Measurements from ENCODE around the gene STAG3.
A peak's percentile ranks its signal among the peaks of the same experiment; 100 is the strongest.

GRCh38 chr7:100157334-100158228 is 20.1 kb upstream of the STAG3 start:
- TF ChIP-seq ELF4 (IDR thresholded peaks at IDR 0.05): no peak
- TF ChIP-seq SUZ12 (IDR thresholded peaks at IDR 0.05): no peak
- no peak for TF ChIP-seq FOXA1 (IDR thresholded peaks at IDR 0.05)
- no peak for TF ChIP-seq SP1 (IDR thresholded peaks at IDR 0.05)
- TF ChIP-seq ZNF384 (IDR thresholded peaks at IDR 0.05): no peak
- no peak for TF ChIP-seq PKNOX1 (IDR thresholded peaks at IDR 0.05)
- TF ChIP-seq FOXM1 (IDR thresholded peaks at IDR 0.05; ENCODE audit: borderline replicate concordance): peak; percentile 25; the same call in 1 of the 2 replicates
- TF ChIP-seq NFRKB (IDR thresholded peaks at IDR 0.05): no peak
- no peak for TF ChIP-seq ARNT (IDR thresholded peaks at IDR 0.05)
- no peak for TF ChIP-seq TARDBP (IDR thresholded peaks at IDR 0.05)
- TF ChIP-seq CTBP1 (IDR thresholded peaks at IDR 0.05; ENCODE audit: borderline replicate concordance): no peak
- TF ChIP-seq BHLHE40 (IDR thresholded peaks at IDR 0.05; ENCODE audit: borderline replicate concordance): no peak
